ENCODE data around the gene CDH4. TPM values are rescaled to one million over a fixed set of nuclear protein-coding genes. Genes with fewer than 3 reads are reported as not detected.
"Not testable (repeated sequence)": the region's sequence is repeated elsewhere in the genome, so short reads cannot be mapped to it uniquely, and the experiment has no call there.

CDH4 gene
- total RNA-seq, 1 experiment from 2014 or later = not detected

- no peaks in the 10 kb centered on the region for H3K4me1 ChIP-seq (ENCODE audit: control insufficient read depth, insufficient read depth, low read length)
- POLR2A ChIA-PET = no interaction called here
- no peaks in the 10 kb centered on the region for H3K36me3 ChIP-seq (ENCODE audit: control insufficient read depth, insufficient read depth, low read length)
- DNase-seq (ENCODE audit: low read depth, low spot score) (no peak), ATAC-seq (no peak)
- in situ Hi-C loops (cut with HindIII; ENCODE audit: low pct_unique_long_range_greater_than_20kb, low sequenced_read_pairs) (no loop called here), intact Hi-C loops (cut with micrococcal nuclease; ENCODE audit: unreplicated experiment) (no loop called here)
- CTCF ChIA-PET = no interaction called here
- H3K27ac ChIP-seq (ENCODE audit: low read length) = no peak overlapping the region
- no TSS peak for BruUV-seq (replicated peaks)
- TF ChIP-seq POLR2AphosphoS5 (IDR thresholded peaks at IDR 0.05; ENCODE audit: low read depth, low read length) = no peak
- TF ChIP-seq TCF7L2 (IDR thresholded peaks at IDR 0.05; ENCODE audit: low read depth, low read length) = no peak
- TF ChIP-seq CTCF (IDR thresholded peaks at IDR 0.05) = no peak
- TF ChIP-seq SIN3A (IDR thresholded peaks at IDR 0.05; ENCODE audit: borderline replicate concordance, insufficient read depth, low read depth, low read length) = no peak
- TF ChIP-seq REST (IDR thresholded peaks at IDR 0.05; ENCODE audit: insufficient read depth in 1 of 2, low read depth in 2 of 2, low read length in 1 of 2) = no peak
- H3K27me3 ChIP-seq (ENCODE audit: control insufficient read depth, insufficient read depth, low read length) = peaks cover 4% of the 10 kb centered on the region
- no peaks in the 10 kb centered on the region for H3K9me3 ChIP-seq (ENCODE audit: control insufficient read depth, insufficient read depth, low read depth, low read length)
- H3K4me3 ChIP-seq (ENCODE audit: low read depth in 2 of 2, low read length in 2 of 2) = no peak overlapping the region
These were observed 201.2 kb downstream of the CDH4 start for GRCh38 chr20:61453219-61453618.

GRCh38 chr20:61453623-61454022, 201.6 kb downstream of the CDH4 start:
- H3K27ac ChIP-seq (ENCODE audit: low read length); H3K4me3 ChIP-seq (ENCODE audit: low read depth in 2 of 2, low read length in 2 of 2); POLR2A ChIA-PET; ATAC-seq; BruUV-seq (replicated peaks); H3K27me3 ChIP-seq (ENCODE audit: control insufficient read depth, insufficient read depth, low read length); intact Hi-C loops (cut with micrococcal nuclease; ENCODE audit: unreplicated experiment); in situ Hi-C loops (cut with HindIII; ENCODE audit: low pct_unique_long_range_greater_than_20kb, low sequenced_read_pairs); H3K4me1 ChIP-seq (ENCODE audit: control insufficient read depth, insufficient read depth, low read length); DNase-seq (ENCODE audit: low read depth, low spot score); H3K9me3 ChIP-seq (ENCODE audit: control insufficient read depth, insufficient read depth, low read depth, low read length); H3K36me3 ChIP-seq (ENCODE audit: control insufficient read depth, insufficient read depth, low read length); CTCF ChIA-PET: not testable (repeated sequence)

GRCh38 chr20:61454053-61454452, 202.0 kb downstream of the CDH4 start:
- H3K4me1 ChIP-seq (ENCODE audit: control insufficient read depth, insufficient read depth, low read length) = no peaks in the 10 kb centered on the region
- ChIA-PET POLR2A (no interaction called here), CTCF (no interaction called here)
- intact Hi-C loops (cut with micrococcal nuclease; ENCODE audit: unreplicated experiment) (no loop called here), in situ Hi-C loops (cut with HindIII; ENCODE audit: low pct_unique_long_range_greater_than_20kb, low sequenced_read_pairs) (no loop called here)
- peaks cover 4% of the 10 kb centered on the region for H3K27me3 ChIP-seq (ENCODE audit: control insufficient read depth, insufficient read depth, low read length)
- no TSS peak for BruUV-seq (replicated peaks)
- no peaks in the 10 kb centered on the region for H3K9me3 ChIP-seq (ENCODE audit: control insufficient read depth, insufficient read depth, low read depth, low read length)
- no peak overlapping the region for H3K27ac ChIP-seq (ENCODE audit: low read length)
- no peaks in the 10 kb centered on the region for H3K36me3 ChIP-seq (ENCODE audit: control insufficient read depth, insufficient read depth, low read length)
- no peak overlapping the region for H3K4me3 ChIP-seq (ENCODE audit: low read depth in 2 of 2, low read length in 2 of 2)
- DNase-seq (ENCODE audit: low read depth, low spot score) = no peak
- TF ChIP-seq REST (IDR thresholded peaks at IDR 0.05; ENCODE audit: insufficient read depth in 1 of 2, low read depth in 2 of 2, low read length in 1 of 2) (no peak), CTCF (IDR thresholded peaks at IDR 0.05) (no peak), POLR2AphosphoS5 (IDR thresholded peaks at IDR 0.05; ENCODE audit: low read depth, low read length) (no peak)
- no peak for ATAC-seq
